H1 (cell line): ENCODE data around the gene ENTPD1.
"Not testable (repeated sequence)": the region's sequence is repeated elsewhere in the genome, so short reads cannot be mapped to it uniquely, and the experiment has no call there.

Experiments
- CEBPB ChIP-seq: IDR thresholded peaks from 2 replicates; pipeline ENCODE4 v1.6.1; 2012; ENCODE audit warnings: low read depth, low read length
- EZH2 ChIP-seq: fragments of 200-600 bp; sonication (generic); IDR thresholded peaks from 2 replicates; pipeline ENCODE4 v1.7.1; 2012; ENCODE audit warnings: low read depth, mild to moderate bottlenecking, moderate library complexity, low read length, inconsistent platforms; ENCODE audit not compliant: severe bottlenecking
- RFX5 ChIP-seq: IDR thresholded peaks from 2 replicates; pipeline ENCODE4 v1.6.1; 2011; ENCODE audit warnings: low read depth, low read length, improper control_type of control experiment, borderline replicate concordance
- TF ChIP-seq, protein P1 (sequence below), 3 experiments: IDR thresholded peaks; 1 replicate in 2 of 3; 2 replicates in 1 of 3; pipeline versions ENCODE4 v1.5.1 to v1.6.1; 2011; ENCODE audit warnings: low read length in 3 of 3, mild to moderate bottlenecking in 3 of 3, inconsistent platforms in 2 of 3, low read depth in 1 of 3, moderate library complexity in 1 of 3; ENCODE audit not compliant: insufficient read depth in 1 of 3; ENCODE audit errors: control extremely low read depth in 1 of 3

DNA sequence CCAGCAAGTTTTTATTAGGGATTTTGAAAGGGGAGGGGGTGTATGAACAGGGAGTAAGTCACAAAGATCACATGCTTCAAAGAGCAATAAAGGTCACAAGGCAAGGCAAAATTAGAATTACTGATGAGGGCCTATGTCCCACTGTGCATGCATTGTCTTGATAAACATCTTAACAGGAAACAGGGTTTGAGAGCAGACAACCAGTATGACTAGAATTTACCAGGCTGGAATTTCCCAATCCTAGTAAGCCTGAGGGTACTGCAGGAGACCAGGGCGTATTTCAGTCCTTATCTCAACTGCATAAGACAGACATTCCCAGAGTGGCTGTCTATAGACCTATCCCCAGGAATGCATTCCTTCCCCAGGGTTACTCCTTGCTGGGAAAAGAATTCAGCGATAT is 44.3 kb downstream of the ENTPD1 start:
- TF ChIP-seq, protein P1, sequence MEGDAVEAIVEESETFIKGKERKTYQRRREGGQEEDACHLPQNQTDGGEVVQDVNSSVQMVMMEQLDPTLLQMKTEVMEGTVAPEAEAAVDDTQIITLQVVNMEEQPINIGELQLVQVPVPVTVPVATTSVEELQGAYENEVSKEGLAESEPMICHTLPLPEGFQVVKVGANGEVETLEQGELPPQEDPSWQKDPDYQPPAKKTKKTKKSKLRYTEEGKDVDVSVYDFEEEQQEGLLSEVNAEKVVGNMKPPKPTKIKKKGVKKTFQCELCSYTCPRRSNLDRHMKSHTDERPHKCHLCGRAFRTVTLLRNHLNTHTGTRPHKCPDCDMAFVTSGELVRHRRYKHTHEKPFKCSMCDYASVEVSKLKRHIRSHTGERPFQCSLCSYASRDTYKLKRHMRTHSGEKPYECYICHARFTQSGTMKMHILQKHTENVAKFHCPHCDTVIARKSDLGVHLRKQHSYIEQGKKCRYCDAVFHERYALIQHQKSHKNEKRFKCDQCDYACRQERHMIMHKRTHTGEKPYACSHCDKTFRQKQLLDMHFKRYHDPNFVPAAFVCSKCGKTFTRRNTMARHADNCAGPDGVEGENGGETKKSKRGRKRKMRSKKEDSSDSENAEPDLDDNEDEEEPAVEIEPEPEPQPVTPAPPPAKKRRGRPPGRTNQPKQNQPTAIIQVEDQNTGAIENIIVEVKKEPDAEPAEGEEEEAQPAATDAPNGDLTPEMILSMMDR (IDR thresholded peaks at IDR 0.05; ENCODE audit: control extremely low read depth in 1 of 3, insufficient read depth in 1 of 3, low read depth in 1 of 3, low read length in 3 of 3) = not testable (repeated sequence)
- TF ChIP-seq RFX5, EZH2: not testable (repeated sequence)
- TF ChIP-seq CEBPB = peak; percentile 12; the same call in 1 of the 2 replicates
